Endodermal cell (in vitro differentiated cells): ENCODE measurements around the gene S1PR2. TPM values are rescaled to one million over a fixed set of nuclear protein-coding genes. Genes with fewer than 3 reads are reported as not detected.

Experiments used
- DNase-seq: peaks from one replicate; pipeline ENCODE4 v3.0.0-alpha.2; 2017
- H3K27ac ChIP-seq: 2 replicates; pipeline ENCODE4 v1.5.1; 2013; ENCODE audit warnings: mild to moderate bottlenecking, low read depth, low read length, moderate library complexity
- H3K27me3 ChIP-seq: 2 replicates; pipeline ENCODE4 v1.6.1; 2013; ENCODE audit warnings: mild to moderate bottlenecking, low read length, moderate library complexity; ENCODE audit not compliant: insufficient read depth, control insufficient read depth, poor library complexity, severe bottlenecking
- H3K36me3 ChIP-seq: 2 replicates; pipeline ENCODE4 v1.7.0; 2013; ENCODE audit warnings: mild to moderate bottlenecking, low read length, moderate library complexity; ENCODE audit not compliant: control insufficient read depth, insufficient read depth
- H3K4me1 ChIP-seq: one replicate; pipeline ENCODE4 v1.7.0; 2013; ENCODE audit warnings: low read length; ENCODE audit not compliant: control insufficient read depth, insufficient read depth
- H3K4me3 ChIP-seq: 2 replicates; pipeline ENCODE4 v1.5.1; 2013; ENCODE audit warnings: mild to moderate bottlenecking, low read length, moderate library complexity
- H3K9ac ChIP-seq: 2 replicates; pipeline ENCODE4 v1.6.1; 2013; ENCODE audit warnings: mild to moderate bottlenecking, low read length, moderate library complexity; ENCODE audit not compliant: poor library complexity, severe bottlenecking; ENCODE audit errors: extremely low read depth
- H3K9me3 ChIP-seq: 2 replicates; pipeline ENCODE4 v1.6.1; 2013; ENCODE audit warnings: mild to moderate bottlenecking, low read length, moderate library complexity; ENCODE audit not compliant: control insufficient read depth
- H3K27ac Mint-ChIP-seq: 2 replicates; pipeline ENCODE4 v1.8.0; 2020; ENCODE audit warnings: mixed read lengths
- H3K27me3 Mint-ChIP-seq: 2 replicates; pipeline ENCODE4 v1.8.0; 2021; ENCODE audit warnings: mild to moderate bottlenecking, mixed read lengths; ENCODE audit not compliant: insufficient read depth
- H3K36me3 Mint-ChIP-seq: 2 replicates; pipeline ENCODE4 v1.8.0; 2020; ENCODE audit warnings: low read depth, mixed read lengths
- H3K4me1 Mint-ChIP-seq: 2 replicates; pipeline ENCODE4 v1.8.0; 2020; ENCODE audit warnings: mixed read lengths
- H3K4me3 Mint-ChIP-seq: 2 replicates; pipeline ENCODE4 v1.8.0; 2020; ENCODE audit warnings: mild to moderate bottlenecking, moderate library complexity, mixed read lengths
- H3K9me3 Mint-ChIP-seq: 2 replicates; pipeline ENCODE4 v1.8.0; 2020; ENCODE audit warnings: mild to moderate bottlenecking, mixed read lengths
- CTCF ChIP-seq: fragments of 200-600 bp; sonication (generic); conservative IDR thresholded peaks from 2 replicates; pipeline ENCODE4 v1.5.0; 2021; ENCODE audit warnings: antibody characterized with exemption, mild to moderate bottlenecking
- WGBS, 2 experiments: methylation state at CpG; one replicate each; pipeline versions ENCODE4 v1.1.5 to v1.1.7; 2013; ENCODE audit warnings: missing lambda C conversion rate in 2 of 2, mixed read lengths in 1 of 2; ENCODE audit not compliant: insufficient coverage in 1 of 2, insufficient read length in 1 of 2; 5-methylcytosine and 5-hydroxymethylcytosine counted together
- total RNA-seq, 2 donors: library from RNA; stranded (reverse); fragmentation: NEBNext Ultra II Directional in 1 of 2; extraction: Animal tissue kit (Norgen Biotek cat#: 25700) in 1 of 2; gene quantifications; 2 replicates in 1 of 2; 3 replicates in 1 of 2; pipeline ENCODE4 v1.2.1, GENCODE V29; 2021

S1PR2 gene
- total RNA-seq, 2 donors from 2014 or later: 11.0 to 16.4 TPM

DNA sequence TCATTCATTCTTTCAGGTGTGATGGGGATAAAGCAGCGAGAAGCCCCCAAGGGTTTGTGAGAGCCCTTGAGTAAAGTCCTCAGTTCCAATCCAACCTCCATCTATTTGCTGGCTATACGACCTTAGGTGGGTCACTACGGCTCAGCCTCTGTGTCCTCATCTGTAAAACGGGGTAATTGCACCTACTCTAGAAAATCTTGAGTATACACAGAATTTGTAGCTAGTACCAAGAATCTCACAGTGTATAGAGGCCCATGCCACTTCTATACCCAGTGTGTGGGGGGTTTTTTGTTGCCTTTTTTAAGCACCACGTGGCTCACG is 36.0 kb downstream of the S1PR2 start:
- DNase-seq: no peak
- H3K36me3 ChIP-seq: peaks cover 14% of the 10 kb centered on the region
- no peaks in the 10 kb centered on the region for H3K27me3 ChIP-seq
- H3K9me3 ChIP-seq: no peaks in the 10 kb centered on the region
- no peak overlapping the region for H3K9ac ChIP-seq
- no peak for TF ChIP-seq CTCF
- peak overlapping the region; percentile 93 for H3K4me3 ChIP-seq
- peak overlapping the region; percentile 58 for H3K27ac Mint-ChIP-seq
- peaks cover 6% of the 10 kb centered on the region for H3K4me1 Mint-ChIP-seq
- no peak overlapping the region for H3K27ac ChIP-seq
- H3K4me3 Mint-ChIP-seq: peak overlapping the region; percentile 91
- peaks cover 5% of the 10 kb centered on the region for H3K36me3 Mint-ChIP-seq
- H3K4me1 ChIP-seq: no peaks in the 10 kb centered on the region
- no peaks in the 10 kb centered on the region for H3K9me3 Mint-ChIP-seq
- no peaks in the 10 kb centered on the region for H3K27me3 Mint-ChIP-seq
- 19 to 48% methylated on average over 4 to 6 of the region's 6 CpGs for WGBS, 2 experiments

DNA sequence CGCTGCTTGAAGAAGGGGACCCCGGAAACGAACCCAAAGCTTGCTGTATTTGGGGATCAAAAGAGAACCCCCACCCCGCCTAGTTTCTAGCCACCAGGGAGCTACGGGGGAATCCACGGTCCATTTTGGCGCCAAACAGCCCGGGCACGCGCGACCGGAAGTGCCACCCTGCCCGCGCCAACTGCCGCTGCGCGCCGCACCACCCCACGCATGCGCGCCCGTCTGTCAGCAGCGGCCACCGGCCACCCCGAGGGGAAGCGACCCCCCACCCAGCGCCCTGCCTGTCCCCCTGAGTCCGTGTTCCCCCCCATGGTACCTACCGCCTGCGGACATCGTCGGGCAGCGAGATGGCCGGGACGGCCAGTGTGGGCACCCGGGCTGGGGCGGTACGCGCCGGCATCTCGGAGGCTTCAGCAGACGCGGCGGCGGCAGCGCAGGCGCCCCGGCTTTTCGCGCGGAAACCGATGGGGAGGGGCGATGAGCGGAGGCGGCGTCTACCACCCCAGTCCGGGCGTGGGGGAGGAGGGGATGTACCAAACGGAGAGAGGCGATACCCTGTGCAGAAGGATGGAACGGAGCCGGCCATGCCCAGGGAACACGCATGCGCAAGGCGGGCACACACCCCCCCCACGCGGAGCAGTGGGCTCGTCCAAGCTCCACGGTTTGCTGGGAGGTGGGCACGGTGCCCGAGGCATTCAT is 36.5 kb downstream of the S1PR2 start, which contains the start of gene DNMT1:
Gene DNMT1, minus strand, starts transcription at position 454 of the 699 bp plus-strand sequence. Its CDS starts 54 bp downstream, at position 400.
- peaks cover 19% of the 10 kb centered on the region for H3K36me3 ChIP-seq
- DNase-seq: peak; percentile 99
- H3K9ac ChIP-seq: peak within 1 kb of the TSS; percentile 74
- H3K27ac ChIP-seq: peak within 1 kb of the TSS; percentile 88
- H3K4me3 ChIP-seq: peak within 1 kb of the TSS; percentile 93
- Mint-ChIP-seq H3K9me3 (no peaks in the 10 kb centered on the region), H3K27ac (peak within 1 kb of the TSS; percentile 94), H3K4me1 (peaks cover 6% of the 10 kb centered on the region), H3K36me3 (peaks cover 10% of the 10 kb centered on the region), H3K27me3 (no peaks in the 10 kb centered on the region), H3K4me3 (peak within 1 kb of the TSS; percentile 91)
- no peaks in the 10 kb centered on the region for H3K9me3 ChIP-seq
- TF ChIP-seq CTCF: no peak
- no peaks in the 10 kb centered on the region for H3K4me1 ChIP-seq
- WGBS, 2 experiments: 0 to 1% methylated on average over 39 to 71 of the region's 71 CpGs
- H3K27me3 ChIP-seq: no peaks in the 10 kb centered on the region

GRCh38 chr19:10193790-10194499 is 37.2 kb downstream of the S1PR2 start:
- DNase-seq: no peak
- no peaks in the 10 kb centered on the region for H3K27me3 ChIP-seq
- peak overlapping the region; percentile 88 for H3K27ac ChIP-seq

More at GRCh38 chr19:10193790-10194499, 37.2 kb downstream of the S1PR2 start:
- Mint-ChIP-seq H3K27me3 (no peaks in the 10 kb centered on the region), H3K36me3 (peaks cover 12% of the 10 kb centered on the region), H3K4me1 (peaks cover 6% of the 10 kb centered on the region), H3K27ac (peak overlapping the region; percentile 94), H3K4me3 (peak overlapping the region; percentile 91), H3K9me3 (no peaks in the 10 kb centered on the region)
- Histone ChIP-seq H3K36me3 (peaks cover 21% of the 10 kb centered on the region), H3K4me1 (no peaks in the 10 kb centered on the region), H3K4me3 (peak overlapping the region; percentile 93), H3K9me3 (no peaks in the 10 kb centered on the region), H3K9ac (peak overlapping the region; percentile 74)
- no peak for TF ChIP-seq CTCF
- WGBS, 2 experiments: 7 to 9% methylated on average over 14 to 30 of the region's 30 CpGs
